IMR-90 (cell line): ENCODE results near the gene TLK2. TPM values are rescaled to one million over a fixed set of nuclear protein-coding genes. Genes with fewer than 3 reads are reported as not detected.

ENCODE experiments used
- ATAC-seq: fragments of 200-7000 bp; cut with Tn5 transposase; 2 replicates; pipeline ENCODE4 v1.9.1; 2020; ENCODE audit warnings: low read depth, mild to moderate bottlenecking, moderate library complexity
- BruUV-seq: library from RNA; stranded (reverse); fragments of 400-500 nt; replicated peaks from 2 replicates; lab custom pipeline; 2021; lab: Mats Ljungman, UMichigan
- CTCF ChIA-PET: fragments of 300-600 bp; formaldehyde crosslinking; extraction: SDS; loops from one replicate; lab custom pipeline; 2021; ENCODE audit warnings: antibody characterized with exemption; lab: Yijun Ruan, JAX
- POLR2A ChIA-PET: fragments of 300-600 bp; sonication (Branson Sonifier 250); formaldehyde crosslinking; loops from one replicate; lab custom pipeline; 2022; ENCODE audit warnings: antibody characterized with exemption; ENCODE audit not compliant: unreplicated experiment; lab: Charles Lee
- DNase-seq: peaks from one replicate; pipeline ENCODE4 v3.0.0; 2013
- H2AFZ ChIP-seq: replicated peaks from 2 replicates; pipeline ENCODE3; 2013; ENCODE audit warnings: low read length, mild to moderate bottlenecking; ENCODE audit not compliant: poor library complexity
- H2AK5ac ChIP-seq: 2 replicates; pipeline ENCODE4 v1.6.1; 2013; ENCODE audit warnings: low read depth, low read length, inconsistent platforms
- H2AK9ac ChIP-seq: replicated peaks from 2 replicates; pipeline ENCODE3; 2013; ENCODE audit warnings: mild to moderate bottlenecking, low read depth, low read length, moderate library complexity; ENCODE audit not compliant: poor library complexity
- H2BK120ac ChIP-seq: 2 replicates; pipeline ENCODE4 v1.6.1; 2013; ENCODE audit warnings: low read depth, low read length, inconsistent platforms
- H2BK15ac ChIP-seq: 3 replicates; pipeline ENCODE4 v1.6.1; 2013; ENCODE audit warnings: low read depth, low read length, inconsistent platforms
- H2BK20ac ChIP-seq: 2 replicates; pipeline ENCODE4 v1.6.1; 2013; ENCODE audit warnings: low read depth, mild to moderate bottlenecking, inconsistent platforms, low read length, moderate library complexity
- H2BK5ac ChIP-seq: 2 replicates; pipeline ENCODE4 v1.6.1; 2013; ENCODE audit warnings: mild to moderate bottlenecking, low read depth, low read length, inconsistent platforms; ENCODE audit not compliant: poor library complexity, severe bottlenecking
- H3K14ac ChIP-seq: replicated peaks from 2 replicates; pipeline ENCODE4 v1.6.1; 2013; ENCODE audit warnings: low read depth, low read length, inconsistent platforms
- H3K18ac ChIP-seq: 2 replicates; pipeline ENCODE4 v1.6.1; 2013; ENCODE audit warnings: low read depth, low read length, control low read depth
- H3K23ac ChIP-seq: 2 replicates; pipeline ENCODE4 v1.6.1; 2013; ENCODE audit warnings: low read depth, low read length, inconsistent platforms
- H3K27ac ChIP-seq: 2 replicates; pipeline ENCODE4 v1.5.1; 2013; ENCODE audit warnings: mild to moderate bottlenecking, control low read depth, low read length; ENCODE audit not compliant: insufficient read depth
- H3K27me3 ChIP-seq: 2 replicates; pipeline ENCODE4 v1.6.1; 2013; ENCODE audit warnings: low read length; ENCODE audit not compliant: control insufficient read depth, insufficient read depth
- H3K36me3 ChIP-seq: 2 replicates; pipeline ENCODE4 v1.6.1; 2013; ENCODE audit warnings: low read length, mixed read lengths; ENCODE audit not compliant: control insufficient read depth, insufficient read depth
- H3K4ac ChIP-seq: 2 replicates; pipeline ENCODE4 v1.6.1; 2013; ENCODE audit warnings: low read depth, low read length, inconsistent platforms
- H3K4me1 ChIP-seq: 2 replicates; pipeline ENCODE4 v1.6.1; 2013; ENCODE audit warnings: low read length, mixed read lengths; ENCODE audit not compliant: control insufficient read depth, insufficient read depth
- H3K4me2 ChIP-seq: 2 replicates; pipeline ENCODE4 v1.6.1; 2013; ENCODE audit warnings: low read depth, mild to moderate bottlenecking, control low read depth, low read length, moderate library complexity
- H3K4me3 ChIP-seq: 2 replicates; pipeline ENCODE4 v1.5.1; 2013; ENCODE audit warnings: low read depth, mild to moderate bottlenecking, control low read depth, low read length, moderate library complexity; ENCODE audit not compliant: insufficient read depth
- H3K56ac ChIP-seq: 2 replicates; pipeline ENCODE4 v1.6.1; 2013; ENCODE audit warnings: low read length, inconsistent platforms; ENCODE audit not compliant: insufficient read depth; ENCODE audit errors: extremely low read depth
- H3K79me1 ChIP-seq, 2 experiments: 2 replicates each; pipeline ENCODE4 v1.6.1; 2013; ENCODE audit warnings: low read length in 2 of 2, inconsistent platforms in 1 of 2, low read depth in 1 of 2
- H3K9ac ChIP-seq: 2 replicates; pipeline ENCODE4 v1.6.1; 2013; ENCODE audit warnings: low read depth, low read length, control low read depth
- H3K9me1 ChIP-seq: 2 replicates; pipeline ENCODE4 v1.6.1; 2013; ENCODE audit warnings: low read length, inconsistent platforms; ENCODE audit not compliant: insufficient read depth
- H3K9me3 ChIP-seq: 2 replicates; pipeline ENCODE4 v1.6.1; 2013; ENCODE audit warnings: low read length; ENCODE audit not compliant: control insufficient read depth, insufficient read depth
- H4K20me1 ChIP-seq: 2 replicates; pipeline ENCODE4 v1.6.1; 2013; ENCODE audit warnings: low read length, inconsistent platforms; ENCODE audit not compliant: insufficient read depth
- H4K5ac ChIP-seq: 2 replicates; pipeline ENCODE4 v1.6.1; 2013; ENCODE audit warnings: mild to moderate bottlenecking, low read depth, low read length, control low read depth
- H4K8ac ChIP-seq, 2 experiments: 2 replicates each; pipeline ENCODE4 v1.6.1; 2013; ENCODE audit warnings: low read depth in 2 of 2, low read length in 2 of 2, control low read depth in 1 of 2, inconsistent platforms in 1 of 2
- H4K91ac ChIP-seq: 2 replicates; pipeline ENCODE4 v1.6.1; 2013; ENCODE audit warnings: low read depth, low read length, inconsistent platforms; ENCODE audit not compliant: insufficient read depth
- BHLHE40 ChIP-seq: fragments of 150-350 bp; IDR thresholded peaks from 2 replicates; pipeline ENCODE4 v1.6.1; 2016; ENCODE audit warnings: mild to moderate bottlenecking, low read depth, low read length
- CEBPB ChIP-seq: IDR thresholded peaks from 2 replicates; pipeline ENCODE4 v1.6.1; 2012; ENCODE audit warnings: low read depth, low read length, improper control_type of control experiment
- CTCF ChIP-seq: conservative IDR thresholded peaks from 2 replicates; pipeline ENCODE4 v1.5.1; 2012; ENCODE audit warnings: mild to moderate bottlenecking, low read depth, low read length, improper control_type of control experiment
- ELK1 ChIP-seq: fragments of 150-350 bp; IDR thresholded peaks from 2 replicates; pipeline ENCODE4 v1.6.1; 2016; ENCODE audit warnings: low read depth, mild to moderate bottlenecking, low read length, moderate library complexity, borderline replicate concordance
- FOS ChIP-seq: fragments of 150-350 bp; IDR thresholded peaks from 2 replicates; pipeline ENCODE4 v1.6.1; 2016; ENCODE audit warnings: low read depth, low read length
- MAFK ChIP-seq: IDR thresholded peaks from 2 replicates; pipeline ENCODE4 v1.6.1; 2012; ENCODE audit warnings: low read depth, low read length, improper control_type of control experiment
- NFE2L2 ChIP-seq: fragments of 150-350 bp; IDR thresholded peaks from 2 replicates; pipeline ENCODE4 v1.6.1; 2016; ENCODE audit warnings: low read depth, mild to moderate bottlenecking, low read length
- RCOR1 ChIP-seq: IDR thresholded peaks from 2 replicates; pipeline ENCODE4 v1.6.1; 2012; ENCODE audit warnings: mild to moderate bottlenecking, low read length, improper control_type of control experiment; ENCODE audit not compliant: insufficient replicate concordance
- SMC3 ChIP-seq: fragments of 150-350 bp; IDR thresholded peaks from 2 replicates; pipeline ENCODE4 v1.6.1; 2016; ENCODE audit warnings: low read depth, mild to moderate bottlenecking, antibody characterized with exemption, low read length, moderate library complexity
- WGBS, 2 experiments: methylation state at CpG; one replicate each; pipeline versions ENCODE4 v1.1.5 to v1.1.7; 2013; ENCODE audit warnings: missing lambda C conversion rate in 2 of 2; ENCODE audit not compliant: insufficient read length in 1 of 2; ENCODE audit errors: extremely low coverage in 2 of 2; 5-methylcytosine and 5-hydroxymethylcytosine counted together
- dilution Hi-C: fragments of 300-500 bp; cut with HindIII; formaldehyde crosslinking; loops from one replicate; pipeline ENCODE4 v1.14.3; 2018; ENCODE audit warnings: low sequenced_read_pairs; ENCODE audit not compliant: unreplicated experiment
- in situ Hi-C: fragments of 300-500 bp; cut with MboI; formaldehyde crosslinking; loops from 3 replicates; pipeline ENCODE4 v1.14.3; 2019; ENCODE audit warnings: low sequenced_read_pairs, inconsistent platforms, mixed read lengths
- intact Hi-C: fragments of 100-400 bp; cut with micrococcal nuclease; formaldehyde crosslinking; loops from 2 replicates; pipeline ENCODE4 v1.10.0; 2022
- polyA plus RNA-seq, 3 experiments: library from polyadenylated mRNA; depleted of rRNA; stranded (reverse); fragments of >200 nt; gene quantifications; 2 replicates each; pipeline ENCODE4 v1.2.3, GENCODE V29; 2012; ENCODE audit warnings: low replicate concordance in 1 of 3
- total RNA-seq: library from RNA; depleted of rRNA; stranded (reverse); fragments of >200 nt; gene quantifications from 2 replicates; pipeline ENCODE4 v1.2.3, GENCODE V29; 2012

Gene TLK2
- total and polyA plus RNA-seq, 2 of the 4 experiments (the other 2 are of a cell fraction): 35.7 to 39.4 TPM

- Histone ChIP-seq H4K8ac (no peak overlapping the region), H3K4me1 (peaks cover 5% of the 10 kb centered on the region), H4K20me1 (no peaks in the 10 kb centered on the region), H3K4ac (no peak overlapping the region), H2AK9ac (no peak overlapping the region), H3K14ac (no peak overlapping the region), H2BK5ac (peak overlapping the region; percentile 79), H3K18ac (no peak overlapping the region), H3K36me3 (peaks cover 15% of the 10 kb centered on the region), H2BK120ac (peak overlapping the region; percentile 39; the same call in 1 of the 2 replicates), H2BK20ac (no peak overlapping the region), H3K23ac (no peak overlapping the region), H3K56ac (no peak overlapping the region), H3K79me1 (peaks cover 20 to 46% of the 10 kb centered on the region in 2 experiments), H3K27me3 (no peaks in the 10 kb centered on the region), H3K4me2 (no peak overlapping the region), H3K9me1 (peaks cover 6% of the 10 kb centered on the region; the same call in 1 of the 2 replicates), H3K9me3 (no peaks in the 10 kb centered on the region), H2AK5ac (no peak overlapping the region), H4K91ac (no peak overlapping the region), H3K4me3 (no peak overlapping the region), H4K5ac (no peak overlapping the region), H2AFZ (no peak overlapping the region), H2BK15ac (no peak overlapping the region), H3K27ac (no peak overlapping the region), H3K9ac (no peak overlapping the region)
- ATAC-seq (peak; percentile 75), DNase-seq (peak; percentile 86)
- no TSS peak for BruUV-seq
- dilution Hi-C loops: no loop called here
- ChIA-PET CTCF (interaction anchor here (0.6 kb wide), 2 partner anchors 89 to 436 kb away, joined by 3 to 4 read pairs; no protein-coding TSS in a partner anchor), POLR2A (no interaction called here)
- TF ChIP-seq MAFK (no peak), CEBPB (no peak), NFE2L2 (no peak), SMC3 (no peak), ELK1 (no peak), FOS (peak; percentile 31; the same call in 1 of the 2 replicates), RCOR1 (no peak), BHLHE40 (no peak), CTCF (no peak)
- in situ Hi-C loops: no loop called here
- no CpG with 5 or more reads among the region's 1 CpG for WGBS, 2 experiments
- intact Hi-C loops: no loop called here
These were observed 87.2 kb downstream of the TLK2 start for GRCh38 chr17:62565817-62566216.
